Gastrocnemius medialis (tissue), 4 donors: ENCODE measurements around the gene BAIAP2L1. TPM values are rescaled to one million over a fixed set of nuclear protein-coding genes. Genes with fewer than 3 reads are reported as not detected.

ENCODE experiments used
- ATAC-seq, 2 donors: fragments of 150-250 bp; one replicate each; pipeline ENCODE4 v1.9.1; 2016
- DNase-seq, 2 donors: peaks; one replicate each; pipeline ENCODE4 v3.0.0-alpha.2; 2019
- H3K27ac ChIP-seq, 4 donors: fragments of 200-600 bp; sonication (generic); 1 replicate in 1 of 4; 2 replicates in 3 of 4; pipeline ENCODE4 v1.5.1; 2016 to 2018; ENCODE audit warnings: mild to moderate bottlenecking in 2 of 4, moderate library complexity in 1 of 4
- H3K27me3 ChIP-seq, 3 donors: fragments of 200-600 bp; sonication (generic) in 2 of 3; 1 replicate in 1 of 3; 2 replicates in 2 of 3; pipeline versions ENCODE4 v1.5.1 to v1.6.0; 2016 to 2019; ENCODE audit warnings: mild to moderate bottlenecking in 1 of 3, moderate library complexity in 1 of 3
- H3K36me3 ChIP-seq, 2 donors: fragments of 200-600 bp; sonication (generic) in 1 of 2; one replicate each; pipeline ENCODE4 v1.5.1; 2017 to 2018
- H3K4me1 ChIP-seq, 2 donors: fragments of 200-600 bp; sonication (generic) in 1 of 2; one replicate each; pipeline ENCODE4 v1.5.1; 2016 to 2017; ENCODE audit warnings: mild to moderate bottlenecking in 2 of 2
- H3K4me3 ChIP-seq, 4 donors: fragments of 200-600 bp; sonication (generic) in 3 of 4; 1 replicate in 1 of 4; 2 replicates in 3 of 4; pipeline ENCODE4 v1.5.1; 2016 to 2019; ENCODE audit warnings: mild to moderate bottlenecking in 2 of 4
- H3K9me3 ChIP-seq, 3 donors: fragments of 200-600 bp; sonication (generic) in 2 of 3; 1 replicate in 1 of 3; 2 replicates in 2 of 3; pipeline ENCODE4 v1.5.1; 2016 to 2019
- POLR2A ChIP-seq, 2 donors: fragments of 450-650 bp; IDR thresholded peaks; one replicate each; pipeline ENCODE4 v1.6.1; 2017; ENCODE audit warnings: antibody characterized with exemption in 2 of 2, mild to moderate bottlenecking in 2 of 2, moderate library complexity in 2 of 2
- in situ Hi-C, 4 donors: fragments of 200-750 bp; cut with MboI; loops; one replicate each; pipeline versions ENCODE4 v1.15.0 to v1.8.0; 2017; ENCODE audit warnings: low sequenced_read_pairs in 4 of 4
- intact Hi-C: fragments of 100-400 bp; cut with DNase I; formaldehyde crosslinking; loops from one replicate; pipeline ENCODE4 v1.15.1; 2023; ENCODE audit warnings: low total_unique reads
- total RNA-seq, 4 donors: library from RNA; depleted of rRNA; stranded (reverse); fragments of >200 nt; gene quantifications; one replicate each; pipeline versions ENCODE4 v1.1.0 to v1.2.3, GENCODE V29; 2016
- TF ChIP-seq, protein P1 (sequence below), 5 experiments: fragments of 450-650 bp in 3 of 5; fragments of 200-600 bp in 2 of 5; sonication (generic) in 2 of 5; IDR thresholded peaks in 4 of 5; conservative IDR thresholded peaks in 1 of 5; 1 replicate in 4 of 5; 2 replicates in 1 of 5; pipeline ENCODE4 v1.5.1; 2016 to 2019; ENCODE audit warnings: antibody characterized with exemption in 5 of 5, mild to moderate bottlenecking in 3 of 5, moderate library complexity in 3 of 5

BAIAP2L1 gene
- total RNA-seq, 4 donors from 2014 or later, result 0.59 to 3.8 (median 1.2) TPM

DNA sequence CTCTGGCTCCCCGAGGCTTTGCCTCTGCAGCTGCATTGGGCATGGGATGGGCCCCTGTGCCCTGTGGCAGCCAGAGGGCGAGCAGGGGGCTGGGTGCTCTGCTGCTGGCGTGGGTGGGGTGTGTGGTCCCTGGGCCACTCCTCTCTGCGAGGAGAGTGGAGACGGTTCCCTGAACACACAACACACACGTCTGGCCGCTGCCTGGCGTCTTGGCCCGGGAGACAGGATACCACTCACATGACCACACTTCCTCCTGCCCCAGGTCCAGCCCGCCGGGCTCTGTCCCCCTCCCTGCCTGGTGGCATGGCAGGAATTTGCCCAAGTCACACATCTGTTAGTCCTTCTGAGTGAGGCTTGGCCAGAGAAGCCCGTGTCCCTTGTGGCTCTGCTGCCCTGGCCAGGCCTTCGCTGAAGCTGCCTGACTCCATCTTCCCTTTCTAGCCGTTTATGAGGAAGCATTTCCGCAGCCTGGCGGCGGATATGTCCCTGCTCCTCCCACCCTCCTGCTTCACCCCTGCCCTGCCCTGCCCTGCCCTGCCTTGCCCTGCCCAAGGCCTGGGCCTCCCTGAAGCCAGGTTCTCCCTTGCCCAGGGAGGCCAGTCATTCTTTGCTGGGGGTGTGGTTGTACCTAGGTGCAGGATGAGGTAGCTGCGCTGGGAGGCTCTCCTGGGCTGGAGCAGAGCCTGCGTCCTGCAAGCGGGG, 116.4 kb downstream of the BAIAP2L1 start:
- peaks cover 62 to 64% of the 10 kb centered on the region in 2 donors for H3K4me1 ChIP-seq
- H3K9me3 ChIP-seq, result no peaks in the 10 kb centered on the region
- intact Hi-C loops, result loop anchor here (1.0 to 10.0 kb wide), 4 partner anchors 107 to 590 kb away; partner anchors contain the start of genes BAIAP2L1, TMEM130 and TRRAP

DNA sequence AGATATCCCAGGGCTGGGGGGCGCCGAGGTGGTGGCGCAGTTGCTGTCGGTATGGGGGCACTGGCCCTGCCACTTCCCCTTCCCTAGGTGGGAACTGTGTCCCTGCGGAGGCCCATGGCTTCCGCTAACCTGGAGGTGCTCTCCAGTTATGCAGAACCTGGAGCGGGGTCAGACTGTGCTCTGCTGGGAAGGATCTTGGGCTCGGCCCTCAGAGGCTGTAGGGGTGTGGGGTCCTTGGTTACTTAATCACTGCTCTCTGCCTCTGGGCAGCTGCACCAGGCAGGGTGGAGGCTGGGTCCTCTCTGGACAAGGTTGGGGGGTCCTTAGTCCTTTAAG, 117.0 kb downstream of the BAIAP2L1 start:
- intact Hi-C loops, result loop anchor here (1.0 to 10.0 kb wide), 3 partner anchors 107 to 591 kb away; partner anchors contain the start of genes BAIAP2L1, TMEM130 and TRRAP
- peak overlapping the region; percentile 84 to 98 (median 92) for H3K4me3 ChIP-seq
- no peaks in the 10 kb centered on the region for H3K27me3 ChIP-seq
- DNase-seq (no peak), ATAC-seq (no peak)
- in situ Hi-C loops, result loop anchor here in 1 of 4 donors (10.0 kb wide), 1 partner anchor 109 kb away; no protein-coding TSS in a partner anchor
- H3K4me1 ChIP-seq, result peaks cover 56 to 58% of the 10 kb centered on the region in 2 donors
- no peaks in the 10 kb centered on the region for H3K9me3 ChIP-seq
- no peak for TF ChIP-seq POLR2A (IDR thresholded peaks at IDR 0.05)
- TF ChIP-seq, protein P1, sequence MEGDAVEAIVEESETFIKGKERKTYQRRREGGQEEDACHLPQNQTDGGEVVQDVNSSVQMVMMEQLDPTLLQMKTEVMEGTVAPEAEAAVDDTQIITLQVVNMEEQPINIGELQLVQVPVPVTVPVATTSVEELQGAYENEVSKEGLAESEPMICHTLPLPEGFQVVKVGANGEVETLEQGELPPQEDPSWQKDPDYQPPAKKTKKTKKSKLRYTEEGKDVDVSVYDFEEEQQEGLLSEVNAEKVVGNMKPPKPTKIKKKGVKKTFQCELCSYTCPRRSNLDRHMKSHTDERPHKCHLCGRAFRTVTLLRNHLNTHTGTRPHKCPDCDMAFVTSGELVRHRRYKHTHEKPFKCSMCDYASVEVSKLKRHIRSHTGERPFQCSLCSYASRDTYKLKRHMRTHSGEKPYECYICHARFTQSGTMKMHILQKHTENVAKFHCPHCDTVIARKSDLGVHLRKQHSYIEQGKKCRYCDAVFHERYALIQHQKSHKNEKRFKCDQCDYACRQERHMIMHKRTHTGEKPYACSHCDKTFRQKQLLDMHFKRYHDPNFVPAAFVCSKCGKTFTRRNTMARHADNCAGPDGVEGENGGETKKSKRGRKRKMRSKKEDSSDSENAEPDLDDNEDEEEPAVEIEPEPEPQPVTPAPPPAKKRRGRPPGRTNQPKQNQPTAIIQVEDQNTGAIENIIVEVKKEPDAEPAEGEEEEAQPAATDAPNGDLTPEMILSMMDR (IDR thresholded peaks at IDR 0.05 in 4 of 5, conservative IDR thresholded peaks at IDR 0.05 in 1 of 5), result no peak
- H3K27ac ChIP-seq, result peak overlapping the region; percentile 96 to 100 (median 99)
- no peaks in the 10 kb centered on the region for H3K36me3 ChIP-seq

More for the DNA sequence above, 116.4 kb downstream of the BAIAP2L1 start:
- in situ Hi-C loops, result loop anchor here in 1 of 4 donors (10.0 kb wide), 1 partner anchor 110 kb away; no protein-coding TSS in a partner anchor
- peak; percentile 87 to 89 for TF ChIP-seq POLR2A (IDR thresholded peaks at IDR 0.05)
- TF ChIP-seq, protein P1 (IDR thresholded peaks at IDR 0.05 in 4 of 5, conservative IDR thresholded peaks at IDR 0.05 in 1 of 5), result peak in 2 of 5 experiments; percentile 20 to 31
- DNase-seq (peak; percentile 94 to 97), ATAC-seq (peak; percentile 36 to 37)
- peak overlapping the region; percentile 84 to 98 (median 92) for H3K4me3 ChIP-seq
- peak overlapping the region; percentile 96 to 100 (median 99) for H3K27ac ChIP-seq
- H3K36me3 ChIP-seq, result no peaks in the 10 kb centered on the region
- no peaks in the 10 kb centered on the region for H3K27me3 ChIP-seq

GRCh38 chr7:98283127-98283886, 117.6 kb downstream of the BAIAP2L1 start:
- TF ChIP-seq, protein P1 (IDR thresholded peaks at IDR 0.05 in 4 of 5, conservative IDR thresholded peaks at IDR 0.05 in 1 of 5), result no peak
- peak; percentile 85 to 86 for TF ChIP-seq POLR2A (IDR thresholded peaks at IDR 0.05)
- in situ Hi-C loops, result loop anchor here in 1 of 4 donors (10.0 kb wide), 1 partner anchor 109 kb away; no protein-coding TSS in a partner anchor
- DNase-seq, result peak; percentile 84 to 86

GRCh38 chr7:98282703-98283102, 118.2 kb downstream of the BAIAP2L1 start:
- ATAC-seq (no peak), DNase-seq (no peak)
- TF ChIP-seq, protein P1 (IDR thresholded peaks at IDR 0.05 in 4 of 5, conservative IDR thresholded peaks at IDR 0.05 in 1 of 5), result no peak
- TF ChIP-seq POLR2A (IDR thresholded peaks at IDR 0.05), result no peak
- H3K27ac ChIP-seq, result peak overlapping the region; percentile 96 to 100 (median 99)
- intact Hi-C loops, result loop anchor here (5.0 to 10.0 kb wide), 2 partner anchors 120 to 592 kb away; partner anchors contain the start of genes BAIAP2L1, TMEM130 and TRRAP
- peaks cover 45 to 46% of the 10 kb centered on the region in 2 donors for H3K4me1 ChIP-seq
- H3K4me3 ChIP-seq, result peak overlapping the region; percentile 84 to 98 (median 92)
- H3K36me3 ChIP-seq, result no peaks in the 10 kb centered on the region
- no peaks in the 10 kb centered on the region for H3K9me3 ChIP-seq
- H3K27me3 ChIP-seq, result no peaks in the 10 kb centered on the region
- in situ Hi-C loops, result loop anchor here in 1 of 4 donors (10.0 kb wide), 1 partner anchor 108 kb away; no protein-coding TSS in a partner anchor

More at GRCh38 chr7:98283127-98283886, 117.6 kb downstream of the BAIAP2L1 start:
- intact Hi-C loops, result loop anchor here (5.0 to 10.0 kb wide), 2 partner anchors 119 to 591 kb away; partner anchors contain the start of genes BAIAP2L1, TMEM130 and TRRAP
- no peaks in the 10 kb centered on the region for H3K9me3 ChIP-seq
- H3K27ac ChIP-seq, result peak overlapping the region; percentile 96 to 100 (median 99)
- H3K4me1 ChIP-seq, result peaks cover 51 to 52% of the 10 kb centered on the region in 2 donors
- peak overlapping the region; percentile 84 to 98 (median 92) for H3K4me3 ChIP-seq
- no peaks in the 10 kb centered on the region for H3K36me3 ChIP-seq
- H3K27me3 ChIP-seq, result no peaks in the 10 kb centered on the region
- ATAC-seq, result peak; percentile 26 to 27
